Hepatocyte (in vitro differentiated cells): Measurements from ENCODE around the gene SLC26A6. TPM values are rescaled to one million over a fixed set of nuclear protein-coding genes. Genes with fewer than 3 reads are reported as not detected.

Experiments
- DNase-seq: peaks from one replicate; pipeline ENCODE4 v3.0.0-alpha.2; 2016; ENCODE audit warnings: low spot score
- H2AFZ ChIP-seq: fragments of 200-600 bp; sonication (generic); 2 replicates; pipeline ENCODE4 v1.6.0; 2016; ENCODE audit warnings: antibody characterized with exemption, mild to moderate bottlenecking
- H3K27ac ChIP-seq: fragments of 200-600 bp; sonication (generic); 2 replicates; pipeline ENCODE4 v1.5.1; 2016; ENCODE audit warnings: mild to moderate bottlenecking
- H3K27me3 ChIP-seq: fragments of 200-600 bp; sonication (generic); 2 replicates; pipeline ENCODE4 v1.6.1; 2016
- H3K36me3 ChIP-seq: fragments of 200-600 bp; sonication (generic); replicated peaks from 2 replicates; pipeline ENCODE4 v1.5.1; 2016; ENCODE audit warnings: low read depth; ENCODE audit not compliant: insufficient read depth
- H3K4me1 ChIP-seq: fragments of 200-600 bp; sonication (generic); 2 replicates; pipeline ENCODE4 v1.5.1; 2016; ENCODE audit warnings: mild to moderate bottlenecking, moderate library complexity; ENCODE audit not compliant: insufficient read depth
- H3K4me2 ChIP-seq: fragments of 200-600 bp; sonication (generic); 2 replicates; pipeline ENCODE4 v1.6.0; 2016
- H3K4me3 ChIP-seq: fragments of 200-600 bp; sonication (generic); 2 replicates; pipeline ENCODE4 v1.5.1; 2016; ENCODE audit warnings: mild to moderate bottlenecking
- H3K79me2 ChIP-seq: fragments of 200-600 bp; sonication (generic); 2 replicates; pipeline ENCODE4 v1.6.0; 2017; ENCODE audit warnings: mild to moderate bottlenecking
- H3K9me2 ChIP-seq: fragments of 200-600 bp; sonication (generic); replicated peaks from 2 replicates; pipeline ENCODE4 v1.6.0; 2017; ENCODE audit warnings: mild to moderate bottlenecking; ENCODE audit not compliant: insufficient read depth
- H3K9me3 ChIP-seq: fragments of 200-600 bp; sonication (generic); 2 replicates; pipeline ENCODE4 v1.5.1; 2016; ENCODE audit warnings: low read depth, mild to moderate bottlenecking
- H4K20me1 ChIP-seq: fragments of 200-600 bp; sonication (generic); 2 replicates; pipeline ENCODE4 v1.6.0; 2016; ENCODE audit warnings: mild to moderate bottlenecking; ENCODE audit not compliant: insufficient read depth, poor library complexity, severe bottlenecking
- EZH2 ChIP-seq: fragments of 200-600 bp; sonication (generic); IDR thresholded peaks from 2 replicates; pipeline ENCODE4 v1.6.1; 2016; ENCODE audit warnings: antibody characterized with exemption, mild to moderate bottlenecking, borderline replicate concordance
- EZH2phosphoT487 ChIP-seq: fragments of 200-600 bp; sonication (generic); IDR thresholded peaks from one replicate; pipeline ENCODE4 v1.6.1; 2018; ENCODE audit warnings: antibody characterized with exemption, mild to moderate bottlenecking, low read depth, moderate library complexity; ENCODE audit not compliant: unreplicated experiment, severe bottlenecking
- WGBS: methylation state at CpG from one replicate; pipeline ENCODE4 v1.1.6; 2016; ENCODE audit warnings: low lambda C conversion rate; ENCODE audit errors: missing lambda C conversion rate; 5-methylcytosine and 5-hydroxymethylcytosine counted together
- polyA plus RNA-seq: library from polyadenylated mRNA; unstranded; fragments of >200 nt; fragmentation: Nextera tagmentation; extraction: Ambion mirVana; gene quantifications from 2 replicates; pipeline ENCODE4 v1.2.1, GENCODE V29; 2016
- total RNA-seq: library from RNA; depleted of rRNA; stranded (reverse); fragments of >200 nt; gene quantifications from 2 replicates; pipeline ENCODE4 v1.2.3, GENCODE V29; 2014
- TF ChIP-seq, protein P1 (sequence below): fragments of 200-600 bp; sonication (generic); IDR thresholded peaks from 2 replicates; pipeline ENCODE4 v1.5.1; 2016; ENCODE audit warnings: antibody characterized with exemption, mild to moderate bottlenecking; ENCODE audit not compliant: poor library complexity

SLC26A6 gene
- total and polyA plus RNA-seq, 2 experiments from 2014 or later: 53.7 to 56.6 TPM

DNA sequence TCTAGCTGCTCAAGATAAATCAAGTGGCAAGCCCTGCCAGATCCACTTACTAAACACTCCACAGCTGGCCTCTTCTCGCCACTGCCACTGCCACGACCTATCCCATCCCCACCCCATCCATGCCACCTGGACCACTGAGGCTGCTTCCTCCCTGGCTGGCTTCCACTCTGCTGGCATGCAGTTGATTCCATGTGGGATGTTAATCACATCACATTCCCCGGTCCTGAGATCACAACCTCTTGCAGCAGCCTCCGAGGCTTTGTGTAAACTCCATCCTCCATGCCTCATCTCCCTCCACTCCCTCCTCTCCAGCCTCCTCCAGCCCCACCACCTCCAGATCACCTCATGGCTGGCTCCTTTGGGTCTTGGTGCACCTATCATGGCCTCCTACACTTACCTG is 42.8 kb upstream of the SLC26A6 start:
- Histone ChIP-seq H3K4me3 (no peak overlapping the region), H3K4me2 (no peak overlapping the region), H3K79me2 (peaks cover 2% of the 10 kb centered on the region), H3K27me3 (no peaks in the 10 kb centered on the region), H3K27ac (no peak overlapping the region), H3K36me3 (no peaks in the 10 kb centered on the region), H3K9me2 (no peaks in the 10 kb centered on the region), H2AFZ (no peak overlapping the region), H3K4me1 (peaks cover 3% of the 10 kb centered on the region), H4K20me1 (peaks cover 3% of the 10 kb centered on the region), H3K9me3 (no peaks in the 10 kb centered on the region)
- DNase-seq: no peak
- TF ChIP-seq, protein P1, sequence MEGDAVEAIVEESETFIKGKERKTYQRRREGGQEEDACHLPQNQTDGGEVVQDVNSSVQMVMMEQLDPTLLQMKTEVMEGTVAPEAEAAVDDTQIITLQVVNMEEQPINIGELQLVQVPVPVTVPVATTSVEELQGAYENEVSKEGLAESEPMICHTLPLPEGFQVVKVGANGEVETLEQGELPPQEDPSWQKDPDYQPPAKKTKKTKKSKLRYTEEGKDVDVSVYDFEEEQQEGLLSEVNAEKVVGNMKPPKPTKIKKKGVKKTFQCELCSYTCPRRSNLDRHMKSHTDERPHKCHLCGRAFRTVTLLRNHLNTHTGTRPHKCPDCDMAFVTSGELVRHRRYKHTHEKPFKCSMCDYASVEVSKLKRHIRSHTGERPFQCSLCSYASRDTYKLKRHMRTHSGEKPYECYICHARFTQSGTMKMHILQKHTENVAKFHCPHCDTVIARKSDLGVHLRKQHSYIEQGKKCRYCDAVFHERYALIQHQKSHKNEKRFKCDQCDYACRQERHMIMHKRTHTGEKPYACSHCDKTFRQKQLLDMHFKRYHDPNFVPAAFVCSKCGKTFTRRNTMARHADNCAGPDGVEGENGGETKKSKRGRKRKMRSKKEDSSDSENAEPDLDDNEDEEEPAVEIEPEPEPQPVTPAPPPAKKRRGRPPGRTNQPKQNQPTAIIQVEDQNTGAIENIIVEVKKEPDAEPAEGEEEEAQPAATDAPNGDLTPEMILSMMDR: no peak
- TF ChIP-seq EZH2phosphoT487: no peak
- no peak for TF ChIP-seq EZH2
- WGBS: 85% methylated on average over 4 of the region's 4 CpGs

DNA sequence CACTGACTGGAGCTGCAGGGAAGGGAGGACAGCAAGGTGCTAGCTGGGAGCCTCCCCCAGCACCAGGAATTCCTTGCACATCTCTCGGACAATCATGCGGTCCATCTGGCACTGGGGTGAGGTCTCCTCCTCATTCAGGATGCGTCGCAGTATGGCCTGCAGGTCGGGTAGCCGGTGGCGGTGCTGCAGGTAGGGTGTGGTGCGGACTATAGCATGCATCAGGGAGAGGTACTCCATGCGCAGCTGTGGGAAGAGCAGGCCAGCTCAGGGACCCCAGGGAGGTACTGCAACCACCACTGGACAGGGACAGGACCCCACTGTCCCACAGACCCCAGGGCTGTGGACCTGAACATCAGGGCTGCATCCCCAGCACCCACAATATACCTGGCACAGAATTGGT is 39.2 kb upstream of the SLC26A6 start:
- H3K9me3 ChIP-seq: no peaks in the 10 kb centered on the region
- DNase-seq: no peak
- H3K27ac ChIP-seq: no peak overlapping the region
- H3K4me1 ChIP-seq: no peaks in the 10 kb centered on the region
- no peak overlapping the region for H3K4me2 ChIP-seq
- no peaks in the 10 kb centered on the region for H3K27me3 ChIP-seq
- no peak overlapping the region for H2AFZ ChIP-seq
- no peak for TF ChIP-seq EZH2phosphoT487
- TF ChIP-seq, protein P1: no peak
- H3K4me3 ChIP-seq: no peak overlapping the region
- no peaks in the 10 kb centered on the region for H3K36me3 ChIP-seq
- H3K9me2 ChIP-seq: no peaks in the 10 kb centered on the region
- 95% methylated on average over 9 of the region's 9 CpGs for WGBS
- no peaks in the 10 kb centered on the region for H3K79me2 ChIP-seq
- H4K20me1 ChIP-seq: no peaks in the 10 kb centered on the region

DNA sequence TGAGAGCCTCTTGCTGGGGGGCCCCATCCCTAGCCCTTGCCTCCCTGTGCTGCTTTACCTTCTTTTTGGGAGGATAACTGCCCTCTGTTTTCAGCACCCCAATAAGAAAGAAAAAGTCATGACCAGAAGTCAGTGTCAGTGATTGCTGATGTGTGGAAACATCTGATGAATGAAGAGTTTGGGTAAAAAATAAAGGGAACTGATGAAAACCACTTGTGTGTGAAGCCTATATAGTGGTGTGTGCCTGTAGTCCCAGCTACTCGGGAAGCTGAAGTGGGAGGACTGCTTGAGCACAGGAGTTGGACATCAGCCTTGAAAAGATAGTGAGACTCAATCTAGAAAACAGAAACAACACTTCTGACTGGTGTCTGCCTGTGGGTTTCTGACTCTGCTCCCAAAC is 37.3 kb upstream of the SLC26A6 start:
- no peaks in the 10 kb centered on the region for H3K79me2 ChIP-seq
- WGBS: 86% methylated on average over 1 of the region's 1 CpG
- no peak overlapping the region for H3K4me3 ChIP-seq
- TF ChIP-seq EZH2 (no peak), EZH2phosphoT487 (no peak)
- TF ChIP-seq, protein P1: no peak
- no peaks in the 10 kb centered on the region for H3K9me3 ChIP-seq
- H3K27ac ChIP-seq: no peak overlapping the region
- no peaks in the 10 kb centered on the region for H3K27me3 ChIP-seq
- no peak overlapping the region for H2AFZ ChIP-seq
- no peak for DNase-seq
- no peak overlapping the region for H3K4me2 ChIP-seq
- H3K36me3 ChIP-seq: no peaks in the 10 kb centered on the region
- H4K20me1 ChIP-seq: no peaks in the 10 kb centered on the region
- no peaks in the 10 kb centered on the region for H3K4me1 ChIP-seq
- H3K9me2 ChIP-seq: no peaks in the 10 kb centered on the region

DNA sequence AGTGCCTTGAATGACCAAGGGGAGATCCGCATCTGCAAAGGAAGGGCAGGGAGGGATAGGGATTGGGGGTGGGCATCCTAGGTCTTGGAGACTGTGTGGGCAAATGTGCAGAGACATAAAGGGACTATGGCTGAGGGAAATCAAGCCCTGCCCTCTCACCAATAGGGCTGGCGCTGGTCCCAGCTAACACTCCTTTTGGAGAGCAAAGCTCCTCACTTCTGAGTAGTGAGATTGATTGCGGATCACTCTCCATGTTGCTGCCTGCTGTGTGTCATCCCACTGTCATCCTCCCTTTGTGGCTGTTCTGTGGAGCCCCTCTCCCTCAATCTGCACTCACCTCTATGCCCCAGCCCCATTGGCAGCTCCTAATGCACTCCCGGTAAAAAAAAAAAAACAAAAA is 29.7 kb upstream of the SLC26A6 start:
- H4K20me1 ChIP-seq: no peaks in the 10 kb centered on the region
- DNase-seq: no peak
- no peaks in the 10 kb centered on the region for H3K36me3 ChIP-seq
- WGBS: 88% methylated on average over 4 of the region's 4 CpGs
- H2AFZ ChIP-seq: no peak overlapping the region
- H3K4me3 ChIP-seq: no peak overlapping the region
- no peak overlapping the region for H3K4me2 ChIP-seq
- TF ChIP-seq, protein P1: no peak
- TF ChIP-seq EZH2 (no peak), EZH2phosphoT487 (no peak)
- no peaks in the 10 kb centered on the region for H3K27me3 ChIP-seq
- H3K9me2 ChIP-seq: no peaks in the 10 kb centered on the region
- no peaks in the 10 kb centered on the region for H3K4me1 ChIP-seq
- no peak overlapping the region for H3K27ac ChIP-seq
- H3K79me2 ChIP-seq: no peaks in the 10 kb centered on the region
- no peaks in the 10 kb centered on the region for H3K9me3 ChIP-seq
